Measurements from ENCODE around the gene SLCO4A1.

DNA sequence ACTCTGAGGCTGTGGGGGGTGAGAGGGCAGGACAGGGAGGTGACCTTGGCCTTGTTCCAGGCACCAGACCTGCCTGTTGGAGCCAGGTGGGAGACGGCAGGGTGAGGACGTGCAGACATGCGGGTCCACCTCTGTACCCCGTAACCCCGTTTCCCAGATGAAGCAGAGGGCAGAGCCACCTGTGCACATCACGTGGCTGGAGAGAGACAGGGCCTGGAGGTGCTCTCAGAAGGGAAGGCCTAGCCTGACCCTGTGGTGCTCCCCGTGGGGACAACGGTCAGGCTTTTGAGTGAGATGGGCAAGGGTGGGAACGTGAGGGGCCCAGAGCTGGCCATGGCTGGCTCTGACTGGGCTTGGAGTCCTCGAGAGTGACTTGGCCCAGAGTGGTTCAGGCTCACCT, 72.9 kb downstream of the SLCO4A1 start:
- TF ChIP-seq, protein P1, sequence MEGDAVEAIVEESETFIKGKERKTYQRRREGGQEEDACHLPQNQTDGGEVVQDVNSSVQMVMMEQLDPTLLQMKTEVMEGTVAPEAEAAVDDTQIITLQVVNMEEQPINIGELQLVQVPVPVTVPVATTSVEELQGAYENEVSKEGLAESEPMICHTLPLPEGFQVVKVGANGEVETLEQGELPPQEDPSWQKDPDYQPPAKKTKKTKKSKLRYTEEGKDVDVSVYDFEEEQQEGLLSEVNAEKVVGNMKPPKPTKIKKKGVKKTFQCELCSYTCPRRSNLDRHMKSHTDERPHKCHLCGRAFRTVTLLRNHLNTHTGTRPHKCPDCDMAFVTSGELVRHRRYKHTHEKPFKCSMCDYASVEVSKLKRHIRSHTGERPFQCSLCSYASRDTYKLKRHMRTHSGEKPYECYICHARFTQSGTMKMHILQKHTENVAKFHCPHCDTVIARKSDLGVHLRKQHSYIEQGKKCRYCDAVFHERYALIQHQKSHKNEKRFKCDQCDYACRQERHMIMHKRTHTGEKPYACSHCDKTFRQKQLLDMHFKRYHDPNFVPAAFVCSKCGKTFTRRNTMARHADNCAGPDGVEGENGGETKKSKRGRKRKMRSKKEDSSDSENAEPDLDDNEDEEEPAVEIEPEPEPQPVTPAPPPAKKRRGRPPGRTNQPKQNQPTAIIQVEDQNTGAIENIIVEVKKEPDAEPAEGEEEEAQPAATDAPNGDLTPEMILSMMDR (IDR thresholded peaks at IDR 0.05): no peak
- TF ChIP-seq POLR2A (IDR thresholded peaks at IDR 0.05): no peak

Measured in adrenal gland (tissue), 5 donors.